ENCODE data around the gene CWC27.

CWC27 gene

GRCh38 chr5:65037831-65038815 is 269.4 kb downstream of the CWC27 start:
- Histone ChIP-seq H3K4me1 (ENCODE audit: control insufficient read depth, low read depth, low read length) (no peaks in the 10 kb centered on the region), H3K4me3 (ENCODE audit: low read length) (no peak overlapping the region), H3K79me2 (ENCODE audit: control insufficient read depth, insufficient read depth, low read length) (no peaks in the 10 kb centered on the region), H4K5ac (ENCODE audit: low read length) (no peak overlapping the region), H2BK15ac (replicated peaks; ENCODE audit: low read depth) (no peak overlapping the region), H3K27me3 (ENCODE audit: insufficient read depth, low read length, poor library complexity) (no peaks in the 10 kb centered on the region), H3K4me2 (ENCODE audit: low read length) (no peak overlapping the region), H3K9ac (ENCODE audit: low read length) (no peak overlapping the region), H3K27ac (ENCODE audit: low read depth, low read length) (no peak overlapping the region), H3K36me3 (ENCODE audit: control insufficient read depth, insufficient read depth, low read length) (no peaks in the 10 kb centered on the region), H2AK5ac (ENCODE audit: low read length) (no peak overlapping the region), H3K4ac (ENCODE audit: low read depth, low read length) (no peak overlapping the region), H3K18ac (ENCODE audit: low read length) (no peak overlapping the region), H2BK120ac (ENCODE audit: low read depth, low read length) (no peak overlapping the region), H4K8ac (ENCODE audit: low read depth, low read length) (no peak overlapping the region), H2BK5ac (ENCODE audit: low read length) (no peak overlapping the region), H3K79me1 (ENCODE audit: low read length) (no peaks in the 10 kb centered on the region), H3K56ac (ENCODE audit: low read length) (peak overlapping the region; percentile 28), H3K23ac (ENCODE audit: low read length) (no peak overlapping the region)
- no CpG with 5 or more reads among the region's 9 CpGs for WGBS (ENCODE audit: extremely low coverage, insufficient coverage, low lambda C conversion rate)
- DNase-seq, result peak; percentile 93

GRCh38 chr5:65041296-65042158 is 272.8 kb downstream of the CWC27 start:
- Histone ChIP-seq H3K9ac (ENCODE audit: low read length) (no peak overlapping the region), H3K23ac (ENCODE audit: low read length) (no peak overlapping the region), H2AK5ac (ENCODE audit: low read length) (no peak overlapping the region), H2BK120ac (ENCODE audit: low read depth, low read length) (no peak overlapping the region), H3K4ac (ENCODE audit: low read depth, low read length) (no peak overlapping the region), H2BK15ac (replicated peaks; ENCODE audit: low read depth) (no peak overlapping the region), H3K27me3 (ENCODE audit: insufficient read depth, low read length, poor library complexity) (no peaks in the 10 kb centered on the region), H3K56ac (ENCODE audit: low read length) (no peak overlapping the region), H3K4me1 (ENCODE audit: control insufficient read depth, low read depth, low read length) (no peaks in the 10 kb centered on the region), H3K4me3 (ENCODE audit: low read length) (no peak overlapping the region), H4K5ac (ENCODE audit: low read length) (no peak overlapping the region), H3K36me3 (ENCODE audit: control insufficient read depth, insufficient read depth, low read length) (no peaks in the 10 kb centered on the region), H3K79me2 (ENCODE audit: control insufficient read depth, insufficient read depth, low read length) (no peaks in the 10 kb centered on the region), H2BK5ac (ENCODE audit: low read length) (no peak overlapping the region), H3K18ac (ENCODE audit: low read length) (no peak overlapping the region), H4K8ac (ENCODE audit: low read depth, low read length) (no peak overlapping the region), H3K4me2 (ENCODE audit: low read length) (no peak overlapping the region), H3K27ac (ENCODE audit: low read depth, low read length) (no peak overlapping the region), H3K79me1 (ENCODE audit: low read length) (no peaks in the 10 kb centered on the region)
- DNase-seq, result no peak
- WGBS (ENCODE audit: extremely low coverage, insufficient coverage, low lambda C conversion rate), result no CpG with 5 or more reads among the region's 2 CpGs

- no peak overlapping the region for H3K4me2 ChIP-seq (ENCODE audit: low read length)
- H3K79me2 ChIP-seq (ENCODE audit: control insufficient read depth, insufficient read depth, low read length), result no peaks in the 10 kb centered on the region
- DNase-seq, result no peak
- no peak overlapping the region for H2AK5ac ChIP-seq (ENCODE audit: low read length)
- H4K5ac ChIP-seq (ENCODE audit: low read length), result no peak overlapping the region
- no peaks in the 10 kb centered on the region for H3K4me1 ChIP-seq (ENCODE audit: control insufficient read depth, low read depth, low read length)
- H3K9ac ChIP-seq (ENCODE audit: low read length), result no peak overlapping the region
- H3K79me1 ChIP-seq (ENCODE audit: low read length), result no peaks in the 10 kb centered on the region
- no peak overlapping the region for H3K18ac ChIP-seq (ENCODE audit: low read length)
- no peak overlapping the region for H3K56ac ChIP-seq (ENCODE audit: low read length)
- no peak overlapping the region for H4K8ac ChIP-seq (ENCODE audit: low read depth, low read length)
- H2BK120ac ChIP-seq (ENCODE audit: low read depth, low read length), result no peak overlapping the region
- H3K23ac ChIP-seq (ENCODE audit: low read length), result no peak overlapping the region
- no peak overlapping the region for H3K4me3 ChIP-seq (ENCODE audit: low read length)
- H3K27ac ChIP-seq (ENCODE audit: low read depth, low read length), result no peak overlapping the region
- H3K36me3 ChIP-seq (ENCODE audit: control insufficient read depth, insufficient read depth, low read length), result no peaks in the 10 kb centered on the region
- no peak overlapping the region for H2BK5ac ChIP-seq (ENCODE audit: low read length)
- H2BK15ac ChIP-seq (replicated peaks; ENCODE audit: low read depth), result no peak overlapping the region
- H3K27me3 ChIP-seq (ENCODE audit: insufficient read depth, low read length, poor library complexity), result no peaks in the 10 kb centered on the region
- no CpG with 5 or more reads among the region's 5 CpGs for WGBS (ENCODE audit: extremely low coverage, insufficient coverage, low lambda C conversion rate)
- no peak overlapping the region for H3K4ac ChIP-seq (ENCODE audit: low read depth, low read length)
Observed at GRCh38 chr5:65043843-65044359, 275.2 kb downstream of the CWC27 start.

- no peak overlapping the region for H2BK5ac ChIP-seq (ENCODE audit: low read length)
- H3K9ac ChIP-seq (ENCODE audit: low read length), result no peak overlapping the region
- H3K27me3 ChIP-seq (ENCODE audit: insufficient read depth, low read length, poor library complexity), result no peaks in the 10 kb centered on the region
- no CpG with 5 or more reads among the region's 3 CpGs for WGBS (ENCODE audit: extremely low coverage, insufficient coverage, low lambda C conversion rate)
- H3K56ac ChIP-seq (ENCODE audit: low read length), result no peak overlapping the region
- H2BK120ac ChIP-seq (ENCODE audit: low read depth, low read length), result no peak overlapping the region
- no peak overlapping the region for H3K23ac ChIP-seq (ENCODE audit: low read length)
- no peaks in the 10 kb centered on the region for H3K79me2 ChIP-seq (ENCODE audit: control insufficient read depth, insufficient read depth, low read length)
- H3K4me1 ChIP-seq (ENCODE audit: control insufficient read depth, low read depth, low read length), result no peaks in the 10 kb centered on the region
- H3K4me3 ChIP-seq (ENCODE audit: low read length), result no peak overlapping the region
- no peak overlapping the region for H3K4ac ChIP-seq (ENCODE audit: low read depth, low read length)
- H3K4me2 ChIP-seq (ENCODE audit: low read length), result no peak overlapping the region
- H2AK5ac ChIP-seq (ENCODE audit: low read length), result no peak overlapping the region
- H2BK15ac ChIP-seq (replicated peaks; ENCODE audit: low read depth), result no peak overlapping the region
- H4K5ac ChIP-seq (ENCODE audit: low read length), result no peak overlapping the region
- H3K18ac ChIP-seq (ENCODE audit: low read length), result no peak overlapping the region
- H3K27ac ChIP-seq (ENCODE audit: low read depth, low read length), result no peak overlapping the region
- no peak overlapping the region for H4K8ac ChIP-seq (ENCODE audit: low read depth, low read length)
- H3K36me3 ChIP-seq (ENCODE audit: control insufficient read depth, insufficient read depth, low read length), result no peaks in the 10 kb centered on the region
- no peak for DNase-seq
- H3K79me1 ChIP-seq (ENCODE audit: low read length), result no peaks in the 10 kb centered on the region
Observed at GRCh38 chr5:65047225-65047624, 278.5 kb downstream of the CWC27 start.

- Histone ChIP-seq H3K36me3 (ENCODE audit: control insufficient read depth, insufficient read depth, low read length) (no peaks in the 10 kb centered on the region), H3K79me2 (ENCODE audit: control insufficient read depth, insufficient read depth, low read length) (no peaks in the 10 kb centered on the region), H2BK15ac (replicated peaks; ENCODE audit: low read depth) (no peak overlapping the region), H3K56ac (ENCODE audit: low read length) (no peak overlapping the region), H3K79me1 (ENCODE audit: low read length) (no peaks in the 10 kb centered on the region), H3K4me2 (ENCODE audit: low read length) (no peak overlapping the region), H2BK120ac (ENCODE audit: low read depth, low read length) (no peak overlapping the region), H2BK5ac (ENCODE audit: low read length) (no peak overlapping the region), H2AK5ac (ENCODE audit: low read length) (no peak overlapping the region), H3K4me1 (ENCODE audit: control insufficient read depth, low read depth, low read length) (no peaks in the 10 kb centered on the region), H3K27me3 (ENCODE audit: insufficient read depth, low read length, poor library complexity) (no peaks in the 10 kb centered on the region), H3K4me3 (ENCODE audit: low read length) (no peak overlapping the region), H3K23ac (ENCODE audit: low read length) (no peak overlapping the region), H4K8ac (ENCODE audit: low read depth, low read length) (no peak overlapping the region), H3K18ac (ENCODE audit: low read length) (no peak overlapping the region), H3K27ac (ENCODE audit: low read depth, low read length) (no peak overlapping the region), H3K4ac (ENCODE audit: low read depth, low read length) (no peak overlapping the region), H4K5ac (ENCODE audit: low read length) (no peak overlapping the region), H3K9ac (ENCODE audit: low read length) (no peak overlapping the region)
- no peak for DNase-seq
- no CpG with 5 or more reads among the region's 2 CpGs for WGBS (ENCODE audit: extremely low coverage, insufficient coverage, low lambda C conversion rate)
Observed at GRCh38 chr5:65047948-65048690, 279.4 kb downstream of the CWC27 start.
